ENCODE data around the gene ADK.

GRCh38 chr10:74419491-74419951 lies 268.5 kb downstream of the ADK start:
- TF ChIP-seq CTCF (IDR thresholded peaks at IDR 0.05; ENCODE audit: low read depth, low read length) (no peak), EZH2phosphoT487 (IDR thresholded peaks at IDR 0.05; ENCODE audit: low read depth) (no peak)

All from OCI-LY3 (cell line).